Mononuclear cell (primary cell): ENCODE data around the gene GSTM2. TPM values are rescaled to one million over a fixed set of nuclear protein-coding genes. Genes with fewer than 3 reads are reported as not detected.

ENCODE experiments used
- H3K27me3 ChIP-seq: 2 replicates; pipeline ENCODE4 v1.6.0; 2011; ENCODE audit warnings: low read length, control low read depth; ENCODE audit not compliant: insufficient read depth
- H3K4me1 ChIP-seq: 2 replicates; pipeline ENCODE4 v1.5.1; 2011; ENCODE audit warnings: mild to moderate bottlenecking, low read length, control low read depth; ENCODE audit not compliant: insufficient read depth
- H3K4me3 ChIP-seq: 2 replicates; pipeline ENCODE4 v1.5.1; 2011; ENCODE audit warnings: mild to moderate bottlenecking, low read length, moderate library complexity
- H3K9me3 ChIP-seq: 2 replicates; pipeline ENCODE4 v1.5.1; 2011; ENCODE audit warnings: low read depth, mild to moderate bottlenecking, control low read depth, low read length
- total RNA-seq: library from RNA; depleted of rRNA; stranded (reverse); fragments of >200 nt; gene quantifications from one replicate; pipeline ENCODE4 v1.2.3, GENCODE V29; 2012

The GSTM2 gene
- total RNA-seq, 1 donor: 16.1 TPM

DNA sequence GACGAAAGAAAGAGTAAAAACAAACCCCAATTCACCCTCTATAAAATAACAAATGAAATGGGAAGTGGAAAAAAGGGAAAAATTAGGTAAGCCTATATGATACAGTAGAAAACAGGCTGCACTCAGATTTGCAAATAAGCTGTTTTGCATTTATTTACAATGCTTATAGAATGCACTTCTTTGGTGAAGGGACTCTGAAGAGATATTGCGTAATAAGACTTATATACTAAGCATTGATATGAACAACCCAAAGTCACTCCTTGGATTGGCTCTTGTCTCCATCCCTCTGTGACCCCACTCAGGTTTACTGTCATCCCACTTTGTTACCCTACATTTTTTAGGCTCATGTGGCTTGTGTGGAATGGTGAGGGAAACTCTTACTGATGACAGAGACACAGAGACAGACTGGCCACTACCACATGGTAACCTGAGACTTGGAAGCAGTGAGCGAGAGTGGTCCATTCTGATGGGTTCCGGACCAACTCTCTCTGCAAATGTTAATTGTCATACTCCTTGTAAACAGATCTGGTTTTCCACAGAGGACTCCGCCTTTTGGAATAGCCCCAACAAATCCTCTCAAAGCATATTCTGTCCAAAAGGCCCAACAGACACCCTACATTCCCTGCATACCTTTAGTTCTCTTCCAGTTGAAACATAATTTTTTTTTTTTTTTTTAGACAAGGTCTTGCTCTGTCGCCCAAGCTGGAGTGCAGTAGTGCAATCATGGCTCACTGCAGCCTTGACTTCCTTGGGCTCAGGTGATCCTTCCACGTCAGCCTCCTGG is 55.2 kb downstream of the GSTM2 start:
- Histone ChIP-seq H3K27me3 (no peaks in the 10 kb centered on the region), H3K4me3 (no peak overlapping the region), H3K9me3 (no peaks in the 10 kb centered on the region), H3K4me1 (no peaks in the 10 kb centered on the region)

Other genes starting within 250 kb of the GSTM2 start
- 30.7 TPM for gene PSMA5, start 241.6 kb upstream of the GSTM2 start, total RNA-seq
- gene SYPL2, start 201.5 kb upstream of the GSTM2 start, total RNA-seq: not detected
- 4.4 TPM for gene ATXN7L2, start 184.2 kb upstream of the GSTM2 start, total RNA-seq
- 7.9 TPM for gene CYB561D1, start 174.0 kb upstream of the GSTM2 start, total RNA-seq
- gene AMIGO1, start 158.3 kb upstream of the GSTM2 start, total RNA-seq: 9.2 TPM
- 0.94 TPM for gene GPR61, start 128.2 kb upstream of the GSTM2 start, total RNA-seq
- gene GNAI3, start 119.4 kb upstream of the GSTM2 start, total RNA-seq: 8.9 TPM
- not detected for gene GNAT2, start 48.4 kb upstream of the GSTM2 start, total RNA-seq
- gene AMPD2, start 48.2 kb upstream of the GSTM2 start, total RNA-seq: 108 TPM
- gene GSTM4, start 12.0 kb upstream of the GSTM2 start, total RNA-seq: 8.4 TPM
- gene GSTM1, start 19.8 kb downstream of the GSTM2 start, total RNA-seq: not detected
- not detected for gene GSTM5, start 44.2 kb downstream of the GSTM2 start, total RNA-seq
- gene GSTM3, start 73.0 kb downstream of the GSTM2 start, total RNA-seq: 7.5 TPM
- not detected for gene EPS8L3, start 95.9 kb downstream of the GSTM2 start, total RNA-seq
- 10.2 TPM for gene CSF1, start 242.8 kb downstream of the GSTM2 start, total RNA-seq